K562 (cell line): Measurements from ENCODE around the gene KLK7. TPM values are rescaled to one million over a fixed set of nuclear protein-coding genes. Genes with fewer than 3 reads are reported as not detected.

Experiments
- HMGN3 ChIP-seq: IDR thresholded peaks from 2 replicates; pipeline ENCODE4 v1.6.1; 2011; ENCODE audit warnings: borderline replicate concordance, low read depth, mild to moderate bottlenecking, mixed read lengths, low read length; ENCODE audit not compliant: insufficient read length; ENCODE audit errors: extremely low read depth
- NFIC ChIP-seq: fragments of 450-650 bp; IDR thresholded peaks from 2 replicates; pipeline ENCODE4 v1.6.1; 2017; ENCODE audit warnings: mild to moderate bottlenecking, inconsistent platforms
- PHF8 ChIP-seq: fragments of 200-600 bp; sonication (generic); IDR thresholded peaks from 2 replicates; pipeline ENCODE4 v1.6.1; 2012; ENCODE audit warnings: mixed run types, mild to moderate bottlenecking, inconsistent platforms, low read length, moderate library complexity, borderline replicate concordance
- SPI1 ChIP-seq: IDR thresholded peaks from 2 replicates; pipeline ENCODE4 v1.6.1; 2011; ENCODE audit warnings: low read depth, low read length, control low read depth, borderline replicate concordance
- SRF ChIP-seq, 2 experiments: fragments of 250-450, 450-650 bp in 1 of 2; sonication (Bioruptor Pico) in 1 of 2; sonication (generic) in 1 of 2; formaldehyde crosslinking; IDR thresholded peaks; 2 replicates each; pipeline versions ENCODE4 v1.5.0 to v1.5.1; 2020 to 2022; ENCODE audit warnings: mild to moderate bottlenecking in 1 of 2, missing genetic modification reagents in 1 of 2
- TOE1 ChIP-seq, 2 experiments: fragments of 450-650 bp in 1 of 2; sonication (generic) in 1 of 2; formaldehyde crosslinking in 1 of 2; IDR thresholded peaks; 2 replicates each; pipeline versions ENCODE4 v1.7.1 to v1.8.0; 2016 to 2022; ENCODE audit warnings: borderline replicate concordance in 2 of 2, mild to moderate bottlenecking in 2 of 2, antibody characterized with exemption in 1 of 2, inconsistent platforms in 1 of 2, low read depth in 1 of 2, missing genetic modification reagents in 1 of 2, moderate library complexity in 1 of 2
- ZNF143 ChIP-seq: sonication (generic); formaldehyde crosslinking; IDR thresholded peaks from 2 replicates; pipeline ENCODE4 v1.9.0; 2022; ENCODE audit warnings: mild to moderate bottlenecking, missing genetic modification reagents
- polyA plus RNA-seq, 8 experiments: library from polyadenylated mRNA; depleted of rRNA in 4 of 8; stranded (reverse) in 5 of 8; unstranded in 3 of 8; fragments of >200 nt; fragmentation: Nextera tagmentation in 2 of 8; fragmentation: Illumina TruSeq in 1 of 8; extraction: Ambion mirVana in 2 of 8; extraction: Trizol in 1 of 8; gene quantifications; 2 replicates each; pipeline versions ENCODE4 v1.2.1 to v1.2.3, GENCODE V29; 2011 to 2014; ENCODE audit warnings: inconsistent platforms in 1 of 8, missing spikeins in 1 of 8
- total RNA-seq, 7 experiments: library from RNA; depleted of rRNA in 6 of 7; stranded (reverse); fragments of >200 nt in 6 of 7; fragmentation: Illumina TruSeq in 2 of 7; extraction: Trizol in 2 of 7; gene quantifications; 2 replicates each; pipeline versions ENCODE4 v1.2.1 to v1.2.3, GENCODE V29; 2011 to 2021; ENCODE audit warnings: low replicate concordance in 1 of 7
- TF ChIP-seq, protein P1 (sequence below): fragments of 450-650 bp; IDR thresholded peaks from 2 replicates; pipeline ENCODE4 v1.6.1; 2016; ENCODE audit warnings: mild to moderate bottlenecking, moderate library complexity

The KLK7 gene
- total and polyA plus RNA-seq, 9 of the 15 experiments (the other 6 are each of a cell fraction or from before 2014, with no cell fraction given), result 0.03 TPM; not detected in 8

DNA sequence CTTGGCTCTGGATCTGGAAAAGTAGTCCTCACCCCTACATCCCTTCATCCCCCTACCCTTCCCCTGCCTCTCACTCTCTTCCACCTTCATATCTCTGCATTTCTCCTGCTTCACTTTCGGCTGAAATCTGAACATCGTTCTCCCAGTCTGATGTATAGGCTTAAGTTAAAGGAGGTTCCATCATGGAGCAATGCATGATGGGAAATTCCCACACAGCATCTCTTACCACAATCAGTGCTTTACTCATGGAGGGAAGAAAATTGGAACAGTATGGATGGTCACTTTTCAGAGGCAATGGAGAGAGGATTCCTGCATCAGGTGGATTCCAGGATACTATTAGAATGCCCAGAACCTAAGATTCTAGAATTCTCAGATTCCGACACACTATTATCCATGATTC, 23.8 kb upstream of the KLK7 start (continued):
- TF ChIP-seq, protein P1, sequence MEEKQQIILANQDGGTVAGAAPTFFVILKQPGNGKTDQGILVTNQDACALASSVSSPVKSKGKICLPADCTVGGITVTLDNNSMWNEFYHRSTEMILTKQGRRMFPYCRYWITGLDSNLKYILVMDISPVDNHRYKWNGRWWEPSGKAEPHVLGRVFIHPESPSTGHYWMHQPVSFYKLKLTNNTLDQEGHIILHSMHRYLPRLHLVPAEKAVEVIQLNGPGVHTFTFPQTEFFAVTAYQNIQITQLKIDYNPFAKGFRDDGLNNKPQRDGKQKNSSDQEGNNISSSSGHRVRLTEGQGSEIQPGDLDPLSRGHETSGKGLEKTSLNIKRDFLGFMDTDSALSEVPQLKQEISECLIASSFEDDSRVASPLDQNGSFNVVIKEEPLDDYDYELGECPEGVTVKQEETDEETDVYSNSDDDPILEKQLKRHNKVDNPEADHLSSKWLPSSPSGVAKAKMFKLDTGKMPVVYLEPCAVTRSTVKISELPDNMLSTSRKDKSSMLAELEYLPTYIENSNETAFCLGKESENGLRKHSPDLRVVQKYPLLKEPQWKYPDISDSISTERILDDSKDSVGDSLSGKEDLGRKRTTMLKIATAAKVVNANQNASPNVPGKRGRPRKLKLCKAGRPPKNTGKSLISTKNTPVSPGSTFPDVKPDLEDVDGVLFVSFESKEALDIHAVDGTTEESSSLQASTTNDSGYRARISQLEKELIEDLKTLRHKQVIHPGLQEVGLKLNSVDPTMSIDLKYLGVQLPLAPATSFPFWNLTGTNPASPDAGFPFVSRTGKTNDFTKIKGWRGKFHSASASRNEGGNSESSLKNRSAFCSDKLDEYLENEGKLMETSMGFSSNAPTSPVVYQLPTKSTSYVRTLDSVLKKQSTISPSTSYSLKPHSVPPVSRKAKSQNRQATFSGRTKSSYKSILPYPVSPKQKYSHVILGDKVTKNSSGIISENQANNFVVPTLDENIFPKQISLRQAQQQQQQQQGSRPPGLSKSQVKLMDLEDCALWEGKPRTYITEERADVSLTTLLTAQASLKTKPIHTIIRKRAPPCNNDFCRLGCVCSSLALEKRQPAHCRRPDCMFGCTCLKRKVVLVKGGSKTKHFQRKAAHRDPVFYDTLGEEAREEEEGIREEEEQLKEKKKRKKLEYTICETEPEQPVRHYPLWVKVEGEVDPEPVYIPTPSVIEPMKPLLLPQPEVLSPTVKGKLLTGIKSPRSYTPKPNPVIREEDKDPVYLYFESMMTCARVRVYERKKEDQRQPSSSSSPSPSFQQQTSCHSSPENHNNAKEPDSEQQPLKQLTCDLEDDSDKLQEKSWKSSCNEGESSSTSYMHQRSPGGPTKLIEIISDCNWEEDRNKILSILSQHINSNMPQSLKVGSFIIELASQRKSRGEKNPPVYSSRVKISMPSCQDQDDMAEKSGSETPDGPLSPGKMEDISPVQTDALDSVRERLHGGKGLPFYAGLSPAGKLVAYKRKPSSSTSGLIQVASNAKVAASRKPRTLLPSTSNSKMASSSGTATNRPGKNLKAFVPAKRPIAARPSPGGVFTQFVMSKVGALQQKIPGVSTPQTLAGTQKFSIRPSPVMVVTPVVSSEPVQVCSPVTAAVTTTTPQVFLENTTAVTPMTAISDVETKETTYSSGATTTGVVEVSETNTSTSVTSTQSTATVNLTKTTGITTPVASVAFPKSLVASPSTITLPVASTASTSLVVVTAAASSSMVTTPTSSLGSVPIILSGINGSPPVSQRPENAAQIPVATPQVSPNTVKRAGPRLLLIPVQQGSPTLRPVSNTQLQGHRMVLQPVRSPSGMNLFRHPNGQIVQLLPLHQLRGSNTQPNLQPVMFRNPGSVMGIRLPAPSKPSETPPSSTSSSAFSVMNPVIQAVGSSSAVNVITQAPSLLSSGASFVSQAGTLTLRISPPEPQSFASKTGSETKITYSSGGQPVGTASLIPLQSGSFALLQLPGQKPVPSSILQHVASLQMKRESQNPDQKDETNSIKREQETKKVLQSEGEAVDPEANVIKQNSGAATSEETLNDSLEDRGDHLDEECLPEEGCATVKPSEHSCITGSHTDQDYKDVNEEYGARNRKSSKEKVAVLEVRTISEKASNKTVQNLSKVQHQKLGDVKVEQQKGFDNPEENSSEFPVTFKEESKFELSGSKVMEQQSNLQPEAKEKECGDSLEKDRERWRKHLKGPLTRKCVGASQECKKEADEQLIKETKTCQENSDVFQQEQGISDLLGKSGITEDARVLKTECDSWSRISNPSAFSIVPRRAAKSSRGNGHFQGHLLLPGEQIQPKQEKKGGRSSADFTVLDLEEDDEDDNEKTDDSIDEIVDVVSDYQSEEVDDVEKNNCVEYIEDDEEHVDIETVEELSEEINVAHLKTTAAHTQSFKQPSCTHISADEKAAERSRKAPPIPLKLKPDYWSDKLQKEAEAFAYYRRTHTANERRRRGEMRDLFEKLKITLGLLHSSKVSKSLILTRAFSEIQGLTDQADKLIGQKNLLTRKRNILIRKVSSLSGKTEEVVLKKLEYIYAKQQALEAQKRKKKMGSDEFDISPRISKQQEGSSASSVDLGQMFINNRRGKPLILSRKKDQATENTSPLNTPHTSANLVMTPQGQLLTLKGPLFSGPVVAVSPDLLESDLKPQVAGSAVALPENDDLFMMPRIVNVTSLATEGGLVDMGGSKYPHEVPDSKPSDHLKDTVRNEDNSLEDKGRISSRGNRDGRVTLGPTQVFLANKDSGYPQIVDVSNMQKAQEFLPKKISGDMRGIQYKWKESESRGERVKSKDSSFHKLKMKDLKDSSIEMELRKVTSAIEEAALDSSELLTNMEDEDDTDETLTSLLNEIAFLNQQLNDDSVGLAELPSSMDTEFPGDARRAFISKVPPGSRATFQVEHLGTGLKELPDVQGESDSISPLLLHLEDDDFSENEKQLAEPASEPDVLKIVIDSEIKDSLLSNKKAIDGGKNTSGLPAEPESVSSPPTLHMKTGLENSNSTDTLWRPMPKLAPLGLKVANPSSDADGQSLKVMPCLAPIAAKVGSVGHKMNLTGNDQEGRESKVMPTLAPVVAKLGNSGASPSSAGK, result no peak
- no peak for TF ChIP-seq HMGN3
- no peak for TF ChIP-seq NFIC
- no peak for TF ChIP-seq SRF (CRISPR knock-in tag; IDR thresholded peaks at IDR 0.05)
- no peak for TF ChIP-seq SPI1
- peak; percentile 69 for TF ChIP-seq ZNF143 (CRISPR knock-in tag)
- no peak for TF ChIP-seq PHF8
- TF ChIP-seq TOE1 (IDR thresholded peaks at IDR 0.05; ENCODE audit: borderline replicate concordance), result no peak
- TF ChIP-seq TOE1 (CRISPR knock-in tag; IDR thresholded peaks at IDR 0.05; ENCODE audit: borderline replicate concordance, low read depth), result no peak
